ENCODE results near the gene GPRC5D. TPM values are rescaled to one million over a fixed set of nuclear protein-coding genes. Genes with fewer than 3 reads are reported as not detected.
A peak's percentile ranks its signal among the peaks of the same experiment; 100 is the strongest.

GPRC5D gene
- total RNA-seq, 3 donors from 2014 or later = not detected

DNA sequence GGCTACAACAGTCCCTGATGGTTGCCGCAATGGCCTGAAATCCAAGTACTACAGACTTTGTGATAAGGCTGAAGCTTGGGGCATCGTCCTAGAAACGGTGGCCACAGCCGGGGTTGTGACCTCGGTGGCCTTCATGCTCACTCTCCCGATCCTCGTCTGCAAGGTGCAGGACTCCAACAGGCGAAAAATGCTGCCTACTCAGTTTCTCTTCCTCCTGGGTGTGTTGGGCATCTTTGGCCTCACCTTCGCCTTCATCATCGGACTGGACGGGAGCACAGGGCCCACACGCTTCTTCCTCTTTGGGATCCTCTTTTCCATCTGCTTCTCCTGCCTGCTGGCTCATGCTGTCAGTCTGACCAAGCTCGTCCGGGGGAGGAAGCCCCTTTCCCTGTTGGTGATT is 43.7 kb downstream of the GPRC5D start:
- no peaks in the 10 kb centered on the region for H3K9me3 ChIP-seq
- H3K4me3 ChIP-seq = no peak overlapping the region
- TF ChIP-seq, protein P1, sequence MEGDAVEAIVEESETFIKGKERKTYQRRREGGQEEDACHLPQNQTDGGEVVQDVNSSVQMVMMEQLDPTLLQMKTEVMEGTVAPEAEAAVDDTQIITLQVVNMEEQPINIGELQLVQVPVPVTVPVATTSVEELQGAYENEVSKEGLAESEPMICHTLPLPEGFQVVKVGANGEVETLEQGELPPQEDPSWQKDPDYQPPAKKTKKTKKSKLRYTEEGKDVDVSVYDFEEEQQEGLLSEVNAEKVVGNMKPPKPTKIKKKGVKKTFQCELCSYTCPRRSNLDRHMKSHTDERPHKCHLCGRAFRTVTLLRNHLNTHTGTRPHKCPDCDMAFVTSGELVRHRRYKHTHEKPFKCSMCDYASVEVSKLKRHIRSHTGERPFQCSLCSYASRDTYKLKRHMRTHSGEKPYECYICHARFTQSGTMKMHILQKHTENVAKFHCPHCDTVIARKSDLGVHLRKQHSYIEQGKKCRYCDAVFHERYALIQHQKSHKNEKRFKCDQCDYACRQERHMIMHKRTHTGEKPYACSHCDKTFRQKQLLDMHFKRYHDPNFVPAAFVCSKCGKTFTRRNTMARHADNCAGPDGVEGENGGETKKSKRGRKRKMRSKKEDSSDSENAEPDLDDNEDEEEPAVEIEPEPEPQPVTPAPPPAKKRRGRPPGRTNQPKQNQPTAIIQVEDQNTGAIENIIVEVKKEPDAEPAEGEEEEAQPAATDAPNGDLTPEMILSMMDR (IDR thresholded peaks at IDR 0.05) = no peak
- peaks cover 20% of the 10 kb centered on the region for H3K4me1 ChIP-seq (ENCODE audit: low read depth)
- no peak for ATAC-seq
- intact Hi-C loops (cut with DNase I, micrococcal nuclease) = no loop called here
- no peak for DNase-seq
- no peaks in the 10 kb centered on the region for H3K36me3 ChIP-seq (ENCODE audit: low read depth)

- DNase-seq (no peak), ATAC-seq (no peak)
- Histone ChIP-seq H3K4me1 (ENCODE audit: low read depth) (peaks cover 24% of the 10 kb centered on the region), H3K4me3 (no peak overlapping the region), H3K36me3 (ENCODE audit: low read depth) (no peaks in the 10 kb centered on the region), H3K9me3 (no peaks in the 10 kb centered on the region)
- intact Hi-C loops (cut with DNase I, micrococcal nuclease) = no loop called here
- TF ChIP-seq, protein P1 (IDR thresholded peaks at IDR 0.05) = no peak
These were observed 44.4 kb downstream of the GPRC5D start for GRCh38 chr12:12907552-12907951.

GRCh38 chr12:12903642-12904609 is 48.0 kb downstream of the GPRC5D start:
- TF ChIP-seq, protein P1 (IDR thresholded peaks at IDR 0.05) = no peak
- Histone ChIP-seq H3K4me3 (no peak overlapping the region), H3K36me3 (ENCODE audit: low read depth) (no peaks in the 10 kb centered on the region), H3K4me1 (ENCODE audit: low read depth) (peaks cover 15% of the 10 kb centered on the region), H3K9me3 (no peaks in the 10 kb centered on the region)
- intact Hi-C loops (cut with DNase I, micrococcal nuclease) = no loop called here
- DNase-seq = peak; percentile 65 to 84 (median 68)
- peak; percentile 89 for ATAC-seq

DNA sequence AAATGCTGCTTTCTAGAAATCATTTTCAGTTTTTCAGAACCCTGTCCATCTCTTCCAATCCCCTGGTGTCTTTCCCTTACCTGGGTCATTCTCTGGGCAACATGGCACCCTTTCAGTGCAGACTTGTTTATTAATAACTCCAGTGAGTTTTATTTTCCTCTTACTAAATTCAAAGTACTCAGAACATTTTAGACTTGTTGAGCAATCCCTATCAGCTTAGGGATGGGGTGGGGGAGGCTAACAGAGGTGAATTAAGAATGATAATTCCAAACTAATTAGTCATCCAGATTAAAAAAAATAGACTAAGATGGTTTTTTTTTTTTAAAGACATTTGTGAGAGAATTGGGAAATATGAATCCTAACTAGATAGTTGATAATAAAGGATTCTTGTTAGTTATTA is 49.9 kb downstream of the GPRC5D start:
- intact Hi-C loops (cut with DNase I, micrococcal nuclease) = no loop called here

DNA sequence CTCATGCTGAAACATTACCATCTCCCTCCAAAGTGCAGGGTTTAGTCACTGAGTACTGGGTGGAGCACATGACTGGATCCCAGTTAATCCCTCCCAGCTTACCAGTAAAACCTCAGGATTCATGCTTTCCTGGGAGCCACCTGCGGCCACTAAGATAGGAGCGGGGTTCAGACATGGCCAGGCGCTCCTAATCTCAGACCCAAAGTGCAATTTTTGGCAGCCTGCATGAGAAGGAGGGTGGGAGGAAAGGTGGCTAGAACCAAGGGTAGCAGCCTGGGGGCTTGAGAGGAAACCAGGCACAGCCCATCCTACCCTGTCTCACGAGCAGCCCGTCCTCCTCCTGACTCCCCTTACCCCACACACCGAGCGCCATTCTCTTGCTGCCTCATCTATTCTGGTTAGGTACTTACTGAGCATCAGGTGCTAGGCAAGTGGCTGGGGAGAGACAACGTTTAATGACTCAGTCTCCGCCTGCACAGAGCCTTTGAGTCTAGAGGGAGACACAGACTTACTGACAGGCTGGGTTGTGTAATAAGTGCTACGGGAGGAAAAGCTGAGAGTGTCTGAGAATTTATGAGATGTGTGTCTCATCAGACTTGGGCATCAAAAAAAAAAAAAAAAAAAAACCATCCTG is 50.7 kb downstream of the GPRC5D start:
- intact Hi-C loops (cut with DNase I, micrococcal nuclease) = no loop called here
- Histone ChIP-seq H3K4me3 (no peak overlapping the region), H3K9me3 (no peaks in the 10 kb centered on the region), H3K36me3 (ENCODE audit: low read depth) (no peaks in the 10 kb centered on the region), H3K4me1 (ENCODE audit: low read depth) (peaks cover 13% of the 10 kb centered on the region)
- TF ChIP-seq, protein P1 (IDR thresholded peaks at IDR 0.05) = no peak
- ATAC-seq = peak; percentile 67
- DNase-seq = peak in 1 of 3 donors; percentile 49

More for the DNA sequence above, 49.9 kb downstream of the GPRC5D start:
- ATAC-seq = no peak
- H3K9me3 ChIP-seq = no peaks in the 10 kb centered on the region
- H3K4me3 ChIP-seq = no peak overlapping the region
- H3K4me1 ChIP-seq (ENCODE audit: low read depth) = peaks cover 13% of the 10 kb centered on the region
- H3K36me3 ChIP-seq (ENCODE audit: low read depth) = no peaks in the 10 kb centered on the region
- no peak for DNase-seq
- TF ChIP-seq, protein P1 (IDR thresholded peaks at IDR 0.05) = no peak
